G401 (cell line): Measurements from ENCODE around the gene GNG10. TPM values are rescaled to one million over a fixed set of nuclear protein-coding genes. Genes with fewer than 3 reads are reported as not detected.
"Not testable (repeated sequence)": the region's sequence is repeated elsewhere in the genome, so short reads cannot be mapped to it uniquely, and the experiment has no call there.

Experiments used
- DNase-seq: peaks from one replicate; pipeline ENCODE4 v3.0.0-alpha.2; 2015; ENCODE audit warnings: low spot score
- in situ Hi-C: cut with HindIII; loops from 2 replicates; pipeline ENCODE4 v1.10.0; 2016; ENCODE audit warnings: low sequenced_read_pairs, mixed read lengths
- total RNA-seq: library from RNA; depleted of rRNA; stranded (reverse); fragments of >200 nt; shearing (Covaris generic); gene quantifications from 2 replicates; pipeline ENCODE4 v1.2.3, GENCODE V29; 2014; rRNA removed

Gene GNG10
- total RNA-seq: 198 and 218 TPM in 2 replicates

GRCh38 chr9:111661150-111661801, at the start of gene GNG10:
Gene GNG10, plus strand, starts transcription at chr9:111661605. Its CDS starts 30 bp downstream, at chr9:111661635.
- peak; percentile 45 for DNase-seq
- in situ Hi-C loops: no loop called here

- DNase-seq: no peak
- in situ Hi-C loops: no loop called here
These were observed 47.9 kb upstream of the GNG10 start for GRCh38 chr9:111613436-111614040.

- DNase-seq: no peak
- in situ Hi-C loops: no loop called here
These were observed 45.5 kb upstream of the GNG10 start for GRCh38 chr9:111615928-111616327.

GRCh38 chr9:111617349-111617748, 44.1 kb upstream of the GNG10 start:
- DNase-seq, in situ Hi-C loops: not testable (repeated sequence)

- DNase-seq: peak; percentile 11
- in situ Hi-C loops: no loop called here
These were observed 39.4 kb upstream of the GNG10 start for GRCh38 chr9:111621895-111622480.

- no peak for DNase-seq
- in situ Hi-C loops: no loop called here
These were observed 38.8 kb upstream of the GNG10 start for GRCh38 chr9:111622626-111623025.

GRCh38 chr9:111627260-111627963, 34.0 kb upstream of the GNG10 start:
- in situ Hi-C loops: no loop called here
- no peak for DNase-seq

- in situ Hi-C loops: no loop called here
- DNase-seq: no peak
These were observed 33.0 kb upstream of the GNG10 start for GRCh38 chr9:111628411-111628810.

GRCh38 chr9:111630182-111630963, 31.0 kb upstream of the GNG10 start:
- DNase-seq: no peak
- in situ Hi-C loops: no loop called here

GRCh38 chr9:111630964-111631213, 30.5 kb upstream of the GNG10 start:
- in situ Hi-C loops: no loop called here
- no peak for DNase-seq

- in situ Hi-C loops: no loop called here
- DNase-seq: peak; percentile 98
These were observed 30.0 kb upstream of the GNG10 start, which contains the start of gene DNAJC25 for GRCh38 chr9:111631214-111631971. Gene DNAJC25, plus strand, starts transcription at chr9:111631334. Its CDS starts 74 bp downstream, at chr9:111631408.

- DNase-seq: no peak
- in situ Hi-C loops: no loop called here
These were observed 29.3 kb upstream of the GNG10 start for GRCh38 chr9:111632060-111632459.

GRCh38 chr9:111632695-111633388, 28.6 kb upstream of the GNG10 start:
- in situ Hi-C loops: no loop called here
- DNase-seq: no peak

- in situ Hi-C loops: no loop called here
- DNase-seq: no peak
These were observed 28.0 kb upstream of the GNG10 start for GRCh38 chr9:111633389-111633736.

- in situ Hi-C loops: no loop called here
These were observed 26.5 kb upstream of the GNG10 start for GRCh38 chr9:111634860-111635259.

GRCh38 chr9:111637421-111637950, 23.9 kb upstream of the GNG10 start:
- DNase-seq: no peak
- in situ Hi-C loops: no loop called here

More at GRCh38 chr9:111634860-111635259, 26.5 kb upstream of the GNG10 start:
- DNase-seq: no peak

GRCh38 chr9:111644195-111644772, 17.1 kb upstream of the GNG10 start:
- in situ Hi-C loops: no loop called here
- no peak for DNase-seq

- no peak for DNase-seq
- in situ Hi-C loops: no loop called here
These were observed 15.6 kb upstream of the GNG10 start for GRCh38 chr9:111645806-111646205.
